HL-60 (cell line): ENCODE measurements around the gene CAMTA1.

Experiments used
- DNase-seq, 2 experiments: peaks; one replicate each; pipeline ENCODE4 v3.0.0-alpha.2; 2010 to 2020; ENCODE audit warnings: low read depth in 1 of 2, low spot score in 1 of 2
- H3K27ac ChIP-seq: fragments of 250-450 bp; sonication (Bioruptor Pico); replicated peaks from 2 replicates; pipeline ENCODE4 v1.5.1; 2020; ENCODE audit warnings: mild to moderate bottlenecking, moderate library complexity
- H3K27me3 ChIP-seq: fragments of 250-450 bp; sonication (Bioruptor Pico); 2 replicates; pipeline ENCODE4 v1.5.1; 2021; ENCODE audit warnings: mild to moderate bottlenecking, moderate library complexity; ENCODE audit not compliant: insufficient read depth, poor library complexity, severe bottlenecking
- H3K4me3 ChIP-seq: replicated peaks from 2 replicates; pipeline ENCODE4 v1.5.1; 2011; ENCODE audit warnings: mild to moderate bottlenecking, control low read depth, low read length; ENCODE audit not compliant: insufficient read depth
- GABPA ChIP-seq: IDR thresholded peaks from 2 replicates; pipeline ENCODE4 v1.6.1; 2012; ENCODE audit warnings: low read depth
- POLR2AphosphoS5 ChIP-seq: IDR thresholded peaks from 2 replicates; pipeline ENCODE4 v1.6.1; 2012; ENCODE audit warnings: low read depth
- SPI1 ChIP-seq: IDR thresholded peaks from 2 replicates; pipeline ENCODE4 v1.6.1; 2012; ENCODE audit warnings: low read depth, mild to moderate bottlenecking, borderline replicate concordance
- TF ChIP-seq, protein P1 (sequence below): IDR thresholded peaks from one replicate; pipeline ENCODE4 v1.5.1; 2011; ENCODE audit warnings: low read length, control low read depth, inconsistent platforms; ENCODE audit not compliant: insufficient read depth
- TF ChIP-seq, protein P2 (sequence below): IDR thresholded peaks from 2 replicates; pipeline ENCODE4 v1.6.1; 2012; ENCODE audit warnings: low read depth; ENCODE audit not compliant: insufficient replicate concordance

CAMTA1 gene

DNA sequence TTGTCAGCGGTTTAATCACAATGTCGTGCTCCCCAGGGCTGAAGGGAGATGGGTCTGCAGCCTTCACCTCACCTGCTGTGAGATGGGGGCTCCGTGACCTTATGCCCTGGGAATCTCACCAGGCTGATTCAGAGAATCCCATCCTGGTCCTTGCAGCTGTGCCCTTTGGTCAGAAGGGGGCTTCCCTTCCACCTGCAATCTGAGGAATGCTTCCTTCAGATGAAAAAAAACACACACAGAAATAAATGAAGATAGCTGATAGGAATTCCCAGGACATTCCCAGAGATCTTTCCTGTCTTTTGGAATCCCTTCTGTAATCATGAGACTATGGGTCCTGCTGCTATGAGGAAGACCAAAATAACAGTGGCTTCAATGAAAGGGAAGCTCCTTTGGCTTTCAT, 858.8 kb downstream of the CAMTA1 start:
- no peaks in the 10 kb centered on the region for H3K27me3 ChIP-seq
- H3K27ac ChIP-seq = no peak overlapping the region
- TF ChIP-seq, protein P1, sequence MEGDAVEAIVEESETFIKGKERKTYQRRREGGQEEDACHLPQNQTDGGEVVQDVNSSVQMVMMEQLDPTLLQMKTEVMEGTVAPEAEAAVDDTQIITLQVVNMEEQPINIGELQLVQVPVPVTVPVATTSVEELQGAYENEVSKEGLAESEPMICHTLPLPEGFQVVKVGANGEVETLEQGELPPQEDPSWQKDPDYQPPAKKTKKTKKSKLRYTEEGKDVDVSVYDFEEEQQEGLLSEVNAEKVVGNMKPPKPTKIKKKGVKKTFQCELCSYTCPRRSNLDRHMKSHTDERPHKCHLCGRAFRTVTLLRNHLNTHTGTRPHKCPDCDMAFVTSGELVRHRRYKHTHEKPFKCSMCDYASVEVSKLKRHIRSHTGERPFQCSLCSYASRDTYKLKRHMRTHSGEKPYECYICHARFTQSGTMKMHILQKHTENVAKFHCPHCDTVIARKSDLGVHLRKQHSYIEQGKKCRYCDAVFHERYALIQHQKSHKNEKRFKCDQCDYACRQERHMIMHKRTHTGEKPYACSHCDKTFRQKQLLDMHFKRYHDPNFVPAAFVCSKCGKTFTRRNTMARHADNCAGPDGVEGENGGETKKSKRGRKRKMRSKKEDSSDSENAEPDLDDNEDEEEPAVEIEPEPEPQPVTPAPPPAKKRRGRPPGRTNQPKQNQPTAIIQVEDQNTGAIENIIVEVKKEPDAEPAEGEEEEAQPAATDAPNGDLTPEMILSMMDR = no peak
- TF ChIP-seq GABPA (no peak), SPI1 (no peak), POLR2AphosphoS5 (no peak)
- TF ChIP-seq, protein P2, sequence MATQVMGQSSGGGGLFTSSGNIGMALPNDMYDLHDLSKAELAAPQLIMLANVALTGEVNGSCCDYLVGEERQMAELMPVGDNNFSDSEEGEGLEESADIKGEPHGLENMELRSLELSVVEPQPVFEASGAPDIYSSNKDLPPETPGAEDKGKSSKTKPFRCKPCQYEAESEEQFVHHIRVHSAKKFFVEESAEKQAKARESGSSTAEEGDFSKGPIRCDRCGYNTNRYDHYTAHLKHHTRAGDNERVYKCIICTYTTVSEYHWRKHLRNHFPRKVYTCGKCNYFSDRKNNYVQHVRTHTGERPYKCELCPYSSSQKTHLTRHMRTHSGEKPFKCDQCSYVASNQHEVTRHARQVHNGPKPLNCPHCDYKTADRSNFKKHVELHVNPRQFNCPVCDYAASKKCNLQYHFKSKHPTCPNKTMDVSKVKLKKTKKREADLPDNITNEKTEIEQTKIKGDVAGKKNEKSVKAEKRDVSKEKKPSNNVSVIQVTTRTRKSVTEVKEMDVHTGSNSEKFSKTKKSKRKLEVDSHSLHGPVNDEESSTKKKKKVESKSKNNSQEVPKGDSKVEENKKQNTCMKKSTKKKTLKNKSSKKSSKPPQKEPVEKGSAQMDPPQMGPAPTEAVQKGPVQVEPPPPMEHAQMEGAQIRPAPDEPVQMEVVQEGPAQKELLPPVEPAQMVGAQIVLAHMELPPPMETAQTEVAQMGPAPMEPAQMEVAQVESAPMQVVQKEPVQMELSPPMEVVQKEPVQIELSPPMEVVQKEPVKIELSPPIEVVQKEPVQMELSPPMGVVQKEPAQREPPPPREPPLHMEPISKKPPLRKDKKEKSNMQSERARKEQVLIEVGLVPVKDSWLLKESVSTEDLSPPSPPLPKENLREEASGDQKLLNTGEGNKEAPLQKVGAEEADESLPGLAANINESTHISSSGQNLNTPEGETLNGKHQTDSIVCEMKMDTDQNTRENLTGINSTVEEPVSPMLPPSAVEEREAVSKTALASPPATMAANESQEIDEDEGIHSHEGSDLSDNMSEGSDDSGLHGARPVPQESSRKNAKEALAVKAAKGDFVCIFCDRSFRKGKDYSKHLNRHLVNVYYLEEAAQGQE = no peak
- DNase-seq = no peak
- H3K4me3 ChIP-seq = no peak overlapping the region

DNA sequence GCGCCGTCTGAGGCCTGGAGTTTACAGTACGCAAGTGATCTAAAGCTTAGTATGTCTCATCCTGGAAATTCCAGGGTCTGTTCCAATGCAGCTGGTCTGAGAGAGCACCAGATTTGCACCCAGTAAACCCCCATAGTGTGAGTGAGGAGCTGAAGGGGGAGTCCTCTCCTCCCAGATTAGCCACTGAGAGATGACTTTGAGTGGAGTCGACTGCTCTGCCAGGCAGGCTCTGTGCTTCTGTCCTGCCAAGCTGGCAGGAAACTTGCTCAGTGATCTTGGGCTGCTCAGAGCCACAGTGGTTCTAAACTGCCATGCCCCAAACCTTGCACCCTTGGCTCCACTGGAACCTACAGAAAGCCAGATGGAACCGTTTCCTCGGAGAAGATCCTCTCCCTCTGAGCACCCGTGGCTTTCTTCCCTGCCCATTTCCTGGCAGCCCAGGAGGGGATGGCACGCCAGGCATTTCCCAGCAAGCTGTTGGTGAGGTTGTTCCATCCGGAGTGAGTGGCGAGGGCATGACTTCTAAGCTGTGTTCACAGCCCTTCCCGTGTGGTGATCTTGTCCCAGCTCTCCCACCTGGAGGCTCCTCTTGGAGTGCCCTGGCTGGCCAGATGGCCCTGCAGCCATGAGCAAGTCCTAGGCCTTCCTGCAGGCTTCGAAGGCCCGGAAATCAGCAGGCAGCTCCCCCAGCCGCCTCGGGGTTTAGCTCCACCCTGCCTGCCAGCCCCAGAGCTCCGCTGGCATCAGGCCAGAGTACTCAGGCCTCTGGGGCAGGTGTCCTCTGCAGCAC, 859.9 kb downstream of the CAMTA1 start:
- Histone ChIP-seq H3K27ac (no peak overlapping the region), H3K4me3 (no peak overlapping the region), H3K27me3 (no peaks in the 10 kb centered on the region)
- DNase-seq = no peak
- TF ChIP-seq, protein P1 = no peak
- no peak for TF ChIP-seq POLR2AphosphoS5
- TF ChIP-seq, protein P2 = no peak
- no peak for TF ChIP-seq GABPA
- no peak for TF ChIP-seq SPI1

DNA sequence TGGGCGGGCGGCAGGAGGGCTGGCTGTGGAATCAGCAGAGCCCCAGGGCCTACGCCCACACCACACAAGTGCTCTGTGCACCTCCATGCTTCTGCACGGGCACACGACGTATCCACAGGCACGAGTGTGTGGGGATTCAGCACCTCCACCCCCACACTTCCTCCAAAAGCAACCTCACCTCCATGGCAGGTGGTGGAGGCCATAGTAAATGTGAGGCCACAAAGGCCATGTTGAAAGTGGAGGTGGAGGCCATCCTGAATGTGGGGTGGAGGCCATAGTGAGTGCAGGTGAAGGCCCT, 860.4 kb downstream of the CAMTA1 start:
- Histone ChIP-seq H3K4me3 (no peak overlapping the region), H3K27ac (no peak overlapping the region), H3K27me3 (no peaks in the 10 kb centered on the region)
- no peak for DNase-seq
- TF ChIP-seq POLR2AphosphoS5 = no peak
- TF ChIP-seq, protein P2 = no peak
- TF ChIP-seq GABPA = no peak
- TF ChIP-seq, protein P1 = no peak
- no peak for TF ChIP-seq SPI1
